SK-N-SH (cell line): ENCODE results near the gene RALA. TPM values are rescaled to one million over a fixed set of nuclear protein-coding genes. Genes with fewer than 3 reads are reported as not detected.

ENCODE experiments used
- CHD2 ChIP-seq: fragments of 150-350 bp; IDR thresholded peaks from 2 replicates; pipeline ENCODE4 v1.6.1; 2018; ENCODE audit warnings: low read length; ENCODE audit not compliant: partially characterized antibody
- EZH2phosphoT487 ChIP-seq: fragments of 200-600 bp; sonication (generic); IDR thresholded peaks from 2 replicates; pipeline ENCODE4 v1.6.1; 2017; ENCODE audit warnings: low read depth, mixed run types, mild to moderate bottlenecking, antibody characterized with exemption, moderate library complexity, borderline replicate concordance
- RAD21 ChIP-seq: IDR thresholded peaks from 2 replicates; pipeline ENCODE4 v1.6.1; 2012; ENCODE audit warnings: mild to moderate bottlenecking, low read length
- TEAD4 ChIP-seq: IDR thresholded peaks from 2 replicates; pipeline ENCODE4 v1.4.0; 2012; ENCODE audit warnings: mild to moderate bottlenecking, borderline replicate concordance; ENCODE audit not compliant: insufficient read depth
- polyA plus RNA-seq, 3 experiments: library from polyadenylated mRNA; depleted of rRNA; stranded (reverse); fragments of >200 nt; gene quantifications; 2 replicates each; pipeline ENCODE4 v1.2.3, GENCODE V29; 2012

RALA gene
- polyA plus RNA-seq, 1 of the 3 experiments (the other 2 are of a cell fraction) = 29.0 TPM

GRCh38 chr7:39757604-39758003, 134.2 kb downstream of the RALA start (continued):
- no peak for TF ChIP-seq TEAD4
- no peak for TF ChIP-seq RAD21
- no peak for TF ChIP-seq CHD2
- TF ChIP-seq EZH2phosphoT487 = no peak

Other genes starting within 250 kb of the RALA start
- gene YAE1, start 57.2 kb upstream of the RALA start, polyA plus RNA-seq (2012; rRNA removed) = 30.7 and 39.8 TPM in 2 replicates